Measurements from ENCODE around the gene CADPS. TPM values are rescaled to one million over a fixed set of nuclear protein-coding genes. Genes with fewer than 3 reads are reported as not detected.

The CADPS gene
- total and polyA plus RNA-seq, 4 donors: 0.13 to 0.99 (median 0.75) TPM; not detected in 1

DNA sequence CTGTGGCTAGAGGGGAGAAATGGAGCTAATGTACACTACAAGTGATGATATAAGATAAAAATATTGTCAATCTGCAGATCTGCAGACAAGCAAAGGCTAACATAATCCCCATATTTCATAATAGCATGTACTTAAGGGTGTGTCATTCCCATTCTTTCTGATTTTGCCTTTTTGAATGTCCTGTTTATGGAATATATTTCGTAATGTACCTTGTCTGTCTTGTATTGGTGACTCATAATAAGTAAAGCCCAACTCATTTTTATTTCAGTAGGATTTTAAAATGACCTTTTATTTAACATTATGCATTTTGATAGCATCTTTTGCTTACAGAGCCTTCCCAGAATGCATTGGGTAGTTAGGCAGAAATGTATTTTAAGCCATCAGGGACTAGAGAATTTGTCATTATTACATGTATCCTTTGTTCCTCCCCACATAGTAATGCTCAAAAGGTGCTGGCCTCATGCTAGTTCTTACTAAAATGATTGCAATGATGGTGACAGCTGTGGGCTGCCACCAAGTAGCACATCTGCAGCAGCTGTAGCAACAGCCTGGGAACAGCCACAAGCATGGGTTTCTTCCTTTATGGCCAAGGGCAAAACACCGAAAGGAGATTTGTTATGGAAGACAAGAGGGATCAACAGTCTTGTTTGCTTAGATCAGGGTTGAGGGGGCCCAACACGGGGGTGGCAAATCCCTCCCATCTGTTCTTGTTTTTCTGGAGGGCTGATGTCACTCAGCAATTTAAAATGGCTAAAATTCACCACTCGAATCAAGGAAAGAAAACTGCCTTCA lies 188.5 kb downstream of the CADPS start:
- H3K9me3 ChIP-seq (ENCODE audit: control insufficient read depth, low read length): peaks cover 1% of the 10 kb centered on the region
- intact Hi-C loops (cut with DNase I): no loop called here
- no peaks in the 10 kb centered on the region for H3K36me3 ChIP-seq (ENCODE audit: control insufficient read depth in 1 of 2, insufficient read depth in 2 of 2, low read length in 1 of 2)
- ATAC-seq (ENCODE audit: low FRiP score) (no peak), DNase-seq (no peak)
- H3K4me1 ChIP-seq (ENCODE audit: control insufficient read depth in 1 of 2, insufficient read depth in 2 of 2, low read length in 2 of 2): no peaks in the 10 kb centered on the region
- H3K27me3 ChIP-seq (ENCODE audit: control insufficient read depth in 1 of 2, insufficient read depth in 2 of 2, low read length in 1 of 2): peaks cover 0 to 2% of the 10 kb centered on the region in 2 donors
- WGBS, 2 donors: 43% methylated on average over 4 of the region's 4 CpGs
- H3K27ac ChIP-seq (ENCODE audit: low read depth in 1 of 2, low read length in 2 of 2): no peak overlapping the region
- no peak overlapping the region for H3K4me3 ChIP-seq (ENCODE audit: low read length in 2 of 2)

DNA sequence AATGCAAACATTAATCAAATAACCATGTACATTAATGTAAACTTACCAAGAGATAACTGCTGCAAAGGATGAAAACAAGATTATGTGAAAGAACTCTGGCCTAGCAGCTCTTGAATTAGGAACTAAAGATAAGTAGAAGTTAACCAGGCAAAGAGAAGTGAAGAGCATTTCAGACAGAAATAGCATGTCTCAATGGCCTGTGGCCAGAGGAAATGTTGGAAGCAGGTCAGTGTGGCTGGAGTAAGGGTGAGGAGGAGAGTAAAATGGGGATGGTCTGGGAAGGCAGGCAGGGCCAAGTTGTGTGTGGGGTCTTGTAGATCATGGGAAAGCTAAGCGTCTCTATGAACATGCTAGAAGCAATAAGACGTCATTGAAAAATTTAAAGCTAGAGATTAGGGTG lies 192.4 kb downstream of the CADPS start:
- Histone ChIP-seq H3K4me3 (ENCODE audit: low read length in 2 of 2) (no peak overlapping the region), H3K36me3 (ENCODE audit: control insufficient read depth in 1 of 2, insufficient read depth in 2 of 2, low read length in 1 of 2) (no peaks in the 10 kb centered on the region), H3K4me1 (ENCODE audit: control insufficient read depth in 1 of 2, insufficient read depth in 2 of 2, low read length in 2 of 2) (peaks cover 0 to 1% of the 10 kb centered on the region in 2 donors), H3K27ac (ENCODE audit: low read depth in 1 of 2, low read length in 2 of 2) (no peak overlapping the region), H3K9me3 (ENCODE audit: control insufficient read depth, low read length) (peaks cover 1% of the 10 kb centered on the region), H3K27me3 (ENCODE audit: control insufficient read depth in 1 of 2, insufficient read depth in 2 of 2, low read length in 1 of 2) (no peaks in the 10 kb centered on the region)
- intact Hi-C loops (cut with DNase I): no loop called here
- WGBS, 2 donors: 90 to 91% methylated on average over 2 of the region's 2 CpGs
- no peak for ATAC-seq (ENCODE audit: low FRiP score)
- no peak for DNase-seq

DNA sequence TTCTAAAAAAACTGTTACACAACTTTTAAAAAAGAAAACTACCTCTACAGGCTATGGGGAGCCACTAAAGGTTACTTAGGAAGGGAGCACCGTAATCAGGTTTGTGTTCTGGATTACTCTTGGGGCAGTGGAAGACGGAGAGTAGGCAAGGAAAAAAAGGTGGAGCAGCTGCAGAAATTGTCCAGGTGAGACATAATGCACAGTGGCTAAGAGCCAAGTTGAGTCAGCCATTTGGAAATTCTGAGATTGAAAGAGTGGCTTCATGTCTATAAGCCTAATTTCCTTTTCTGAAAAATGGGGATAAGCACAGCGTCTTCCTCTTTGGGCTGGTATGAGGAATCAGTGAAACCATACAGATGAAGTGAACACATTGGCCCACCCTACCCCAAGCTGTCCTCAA lies 195.2 kb downstream of the CADPS start:
- peaks cover 0 to 1% of the 10 kb centered on the region in 2 donors for H3K4me1 ChIP-seq (ENCODE audit: control insufficient read depth in 1 of 2, insufficient read depth in 2 of 2, low read length in 2 of 2)
- H3K4me3 ChIP-seq (ENCODE audit: low read length in 2 of 2): no peak overlapping the region
- no peak for ATAC-seq (ENCODE audit: low FRiP score)
- intact Hi-C loops (cut with DNase I): no loop called here
- H3K27me3 ChIP-seq (ENCODE audit: control insufficient read depth in 1 of 2, insufficient read depth in 2 of 2, low read length in 1 of 2): no peaks in the 10 kb centered on the region
- DNase-seq: no peak
- H3K27ac ChIP-seq (ENCODE audit: low read depth in 1 of 2, low read length in 2 of 2): no peak overlapping the region
- peaks cover under 1% of the 10 kb centered on the region for H3K9me3 ChIP-seq (ENCODE audit: control insufficient read depth, low read length)
- no peaks in the 10 kb centered on the region for H3K36me3 ChIP-seq (ENCODE audit: control insufficient read depth in 1 of 2, insufficient read depth in 2 of 2, low read length in 1 of 2)
- 90 to 92% methylated on average over 3 of the region's 3 CpGs for WGBS, 2 donors

DNA sequence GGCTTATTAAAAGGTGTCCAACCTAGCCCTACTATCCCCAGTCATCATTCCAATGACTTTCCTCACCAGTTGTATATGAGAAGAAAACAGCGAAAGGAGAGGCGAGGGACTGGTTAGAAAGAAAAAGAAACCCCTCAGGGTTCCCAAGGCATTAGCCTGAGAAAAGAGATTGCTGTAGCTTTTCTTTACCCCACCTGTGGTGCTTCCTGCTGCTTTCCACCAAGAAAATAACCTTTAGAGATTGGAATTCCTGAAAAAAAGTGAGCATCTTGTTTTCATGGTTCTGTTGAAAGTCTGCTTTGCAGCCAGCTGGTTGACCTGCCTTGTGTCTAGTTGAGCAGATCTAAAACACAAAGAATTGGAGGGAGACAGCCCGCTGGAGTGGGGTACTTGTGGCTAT lies 196.4 kb downstream of the CADPS start:
- H3K36me3 ChIP-seq (ENCODE audit: control insufficient read depth in 1 of 2, insufficient read depth in 2 of 2, low read length in 1 of 2): no peaks in the 10 kb centered on the region

DNA sequence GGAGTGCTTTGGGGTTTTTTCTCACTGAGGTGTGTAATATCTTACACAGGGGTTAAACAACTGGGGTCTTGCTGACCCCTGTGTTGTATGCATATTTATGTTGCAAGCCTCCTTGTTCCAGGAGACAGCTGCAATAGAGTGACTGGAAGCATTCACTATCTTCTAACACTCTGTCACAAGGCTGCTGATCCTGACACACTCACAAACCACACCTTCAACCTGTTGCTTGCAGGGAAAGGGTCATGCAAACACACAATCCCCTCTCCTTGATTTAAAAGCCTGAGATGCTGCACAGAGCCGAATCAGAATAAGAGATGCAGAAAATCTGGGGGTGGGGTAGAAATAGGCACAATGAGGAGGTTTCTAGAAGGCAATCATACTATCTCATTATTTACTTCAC lies 197.3 kb downstream of the CADPS start:
- H3K4me3 ChIP-seq (ENCODE audit: low read length in 2 of 2): no peak overlapping the region
- DNase-seq: no peak
- H3K27ac ChIP-seq (ENCODE audit: low read depth in 1 of 2, low read length in 2 of 2): no peak overlapping the region
- 50 to 63% methylated on average over 1 of the region's 1 CpG for WGBS, 2 donors
- intact Hi-C loops (cut with DNase I): no loop called here
- no peak for ATAC-seq (ENCODE audit: low FRiP score)
- H3K9me3 ChIP-seq (ENCODE audit: control insufficient read depth, low read length): peaks cover 2% of the 10 kb centered on the region
- H3K4me1 ChIP-seq (ENCODE audit: control insufficient read depth in 1 of 2, insufficient read depth in 2 of 2, low read length in 2 of 2): peaks cover 0 to 1% of the 10 kb centered on the region in 2 donors
- H3K36me3 ChIP-seq (ENCODE audit: control insufficient read depth in 1 of 2, insufficient read depth in 2 of 2, low read length in 1 of 2): no peaks in the 10 kb centered on the region
- no peaks in the 10 kb centered on the region for H3K27me3 ChIP-seq (ENCODE audit: control insufficient read depth in 1 of 2, insufficient read depth in 2 of 2, low read length in 1 of 2)

More for the DNA sequence above, 196.4 kb downstream of the CADPS start:
- peaks cover 2% of the 10 kb centered on the region for H3K9me3 ChIP-seq (ENCODE audit: control insufficient read depth, low read length)
- no peaks in the 10 kb centered on the region for H3K27me3 ChIP-seq (ENCODE audit: control insufficient read depth in 1 of 2, insufficient read depth in 2 of 2, low read length in 1 of 2)
- peaks cover 0 to 1% of the 10 kb centered on the region in 2 donors for H3K4me1 ChIP-seq (ENCODE audit: control insufficient read depth in 1 of 2, insufficient read depth in 2 of 2, low read length in 2 of 2)
- 76 to 86% methylated on average over 3 of the region's 3 CpGs for WGBS, 2 donors
- H3K27ac ChIP-seq (ENCODE audit: low read depth in 1 of 2, low read length in 2 of 2): no peak overlapping the region
- DNase-seq: no peak
- H3K4me3 ChIP-seq (ENCODE audit: low read length in 2 of 2): no peak overlapping the region
- ATAC-seq (ENCODE audit: low FRiP score): no peak
- intact Hi-C loops (cut with DNase I): no loop called here

DNA sequence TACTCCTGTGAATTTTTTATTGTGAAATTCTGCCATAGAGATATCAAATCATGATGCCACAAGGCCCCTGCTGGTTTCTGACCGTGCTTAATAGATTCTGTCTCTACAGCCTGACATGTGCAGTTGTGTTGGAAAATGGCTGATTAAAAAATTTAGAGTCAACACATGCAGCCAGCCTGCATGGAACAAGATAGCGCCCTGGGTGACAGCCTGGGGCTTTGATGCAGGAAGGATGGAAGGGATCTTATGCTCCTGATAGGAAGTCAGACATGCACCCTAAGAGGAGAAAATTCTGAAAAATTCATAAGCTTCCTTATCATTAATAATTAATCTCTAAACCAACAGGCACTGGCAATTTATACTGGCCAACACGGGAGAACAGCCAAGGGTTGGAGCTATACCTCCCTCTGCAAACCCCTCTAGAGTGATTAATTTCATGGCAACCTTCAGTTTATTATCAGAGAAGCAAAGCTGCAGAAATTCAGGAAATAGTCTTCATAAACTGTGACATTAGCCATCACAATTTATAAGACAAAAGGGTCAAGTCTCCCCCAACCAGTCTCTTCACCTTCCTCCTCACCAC lies 198.4 kb downstream of the CADPS start:
- no peak for ATAC-seq (ENCODE audit: low FRiP score)
- intact Hi-C loops (cut with DNase I): no loop called here
- Histone ChIP-seq H3K4me1 (ENCODE audit: control insufficient read depth in 1 of 2, insufficient read depth in 2 of 2, low read length in 2 of 2) (peaks cover 0 to 1% of the 10 kb centered on the region in 2 donors), H3K4me3 (ENCODE audit: low read length in 2 of 2) (no peak overlapping the region), H3K27me3 (ENCODE audit: control insufficient read depth in 1 of 2, insufficient read depth in 2 of 2, low read length in 1 of 2) (no peaks in the 10 kb centered on the region), H3K36me3 (ENCODE audit: control insufficient read depth in 1 of 2, insufficient read depth in 2 of 2, low read length in 1 of 2) (no peaks in the 10 kb centered on the region), H3K27ac (ENCODE audit: low read depth in 1 of 2, low read length in 2 of 2) (no peak overlapping the region), H3K9me3 (ENCODE audit: control insufficient read depth, low read length) (peaks cover 2% of the 10 kb centered on the region)
- WGBS, 2 donors: 37 to 45% methylated on average over 3 of the region's 3 CpGs
- no peak for DNase-seq

DNA sequence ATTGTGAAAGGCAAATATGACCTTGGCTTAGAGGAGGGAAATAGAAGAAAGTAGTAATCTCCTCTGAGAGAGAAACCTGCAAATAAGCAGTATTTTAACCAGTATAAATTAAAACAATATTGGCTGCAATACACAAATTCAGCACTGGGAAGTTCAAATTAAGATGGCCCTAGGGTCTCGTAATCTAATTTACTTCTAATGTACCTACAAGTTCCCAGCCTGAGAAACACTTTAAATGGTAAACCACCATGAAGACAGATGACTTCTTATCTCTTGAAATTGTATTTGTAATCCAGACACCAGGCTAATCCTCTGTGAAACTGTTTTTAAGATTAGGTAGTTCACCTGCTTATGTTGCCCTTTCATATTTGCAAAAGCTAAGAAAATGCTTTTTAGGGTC lies 199.7 kb downstream of the CADPS start:
- ATAC-seq (ENCODE audit: low FRiP score) (no peak), DNase-seq (no peak)
- Histone ChIP-seq H3K36me3 (ENCODE audit: control insufficient read depth in 1 of 2, insufficient read depth in 2 of 2, low read length in 1 of 2) (no peaks in the 10 kb centered on the region), H3K27ac (ENCODE audit: low read depth in 1 of 2, low read length in 2 of 2) (no peak overlapping the region), H3K4me1 (ENCODE audit: control insufficient read depth in 1 of 2, insufficient read depth in 2 of 2, low read length in 2 of 2) (peaks cover 0 to 1% of the 10 kb centered on the region in 2 donors), H3K4me3 (ENCODE audit: low read length in 2 of 2) (no peak overlapping the region), H3K9me3 (ENCODE audit: control insufficient read depth, low read length) (peaks cover 2% of the 10 kb centered on the region), H3K27me3 (ENCODE audit: control insufficient read depth in 1 of 2, insufficient read depth in 2 of 2, low read length in 1 of 2) (no peaks in the 10 kb centered on the region)
- WGBS, 2 donors: 93 to 94% methylated on average over 1 of the region's 1 CpG
- intact Hi-C loops (cut with DNase I): no loop called here

DNA sequence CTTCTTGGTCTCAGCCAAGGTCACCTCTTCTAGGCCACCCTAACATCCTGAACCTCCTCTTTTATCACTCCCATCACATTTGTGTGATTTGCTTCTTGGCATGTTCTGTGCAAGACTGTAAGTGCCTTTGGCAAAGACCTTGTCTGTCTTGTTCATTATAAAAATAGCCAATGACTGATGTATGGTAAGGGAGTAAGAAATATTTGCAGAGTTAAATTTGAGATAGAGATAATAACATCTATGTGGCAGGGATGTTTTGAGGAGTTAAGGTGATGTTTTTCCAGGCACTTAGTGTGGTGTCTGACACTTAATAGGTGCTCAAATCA lies 202.3 kb downstream of the CADPS start:
- Histone ChIP-seq H3K9me3 (ENCODE audit: control insufficient read depth, low read length) (peaks cover 2% of the 10 kb centered on the region), H3K27ac (ENCODE audit: low read depth in 1 of 2, low read length in 2 of 2) (no peak overlapping the region), H3K27me3 (ENCODE audit: control insufficient read depth in 1 of 2, insufficient read depth in 2 of 2, low read length in 1 of 2) (no peaks in the 10 kb centered on the region), H3K4me3 (ENCODE audit: low read length in 2 of 2) (no peak overlapping the region), H3K4me1 (ENCODE audit: control insufficient read depth in 1 of 2, insufficient read depth in 2 of 2, low read length in 2 of 2) (peaks cover 0 to under 1% of the 10 kb centered on the region in 2 donors), H3K36me3 (ENCODE audit: control insufficient read depth in 1 of 2, insufficient read depth in 2 of 2, low read length in 1 of 2) (no peaks in the 10 kb centered on the region)
- DNase-seq (no peak), ATAC-seq (ENCODE audit: low FRiP score) (no peak)
- intact Hi-C loops (cut with DNase I): no loop called here

Measured in aorta (tissue), 5 donors.